Stimulated activated CD8-positive, alpha-beta memory T cell treated with anti-CD3 and anti-CD28 coated beads, Interleukin-4, amount 100 ng/mL, for 48 hours (primary cell): ENCODE data around the gene S100A5.

ENCODE experiments used
- DNase-seq: peaks from one replicate; pipeline ENCODE4 v3.0.0-alpha.2; 2020

The S100A5 gene

DNA sequence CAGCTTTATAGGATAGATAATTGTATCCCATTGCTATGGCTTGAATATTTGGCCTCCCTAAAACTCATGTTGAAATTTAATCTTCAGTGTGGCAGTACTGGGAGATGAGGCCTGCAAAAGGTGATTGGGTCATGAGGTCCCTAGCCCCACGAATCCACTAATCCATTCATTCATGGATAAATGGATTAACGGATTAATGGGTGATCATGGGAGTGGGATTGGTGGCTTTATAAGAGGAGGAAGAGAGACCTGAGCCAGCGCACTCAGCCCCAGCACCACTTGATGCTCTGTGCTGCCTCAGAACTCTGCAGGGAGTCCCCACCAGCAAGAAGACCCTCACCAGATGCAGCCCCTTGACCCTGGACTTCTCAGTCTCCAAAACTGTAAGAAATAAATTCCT is 37.0 kb downstream of the S100A5 start:
- no peak for DNase-seq

DNA sequence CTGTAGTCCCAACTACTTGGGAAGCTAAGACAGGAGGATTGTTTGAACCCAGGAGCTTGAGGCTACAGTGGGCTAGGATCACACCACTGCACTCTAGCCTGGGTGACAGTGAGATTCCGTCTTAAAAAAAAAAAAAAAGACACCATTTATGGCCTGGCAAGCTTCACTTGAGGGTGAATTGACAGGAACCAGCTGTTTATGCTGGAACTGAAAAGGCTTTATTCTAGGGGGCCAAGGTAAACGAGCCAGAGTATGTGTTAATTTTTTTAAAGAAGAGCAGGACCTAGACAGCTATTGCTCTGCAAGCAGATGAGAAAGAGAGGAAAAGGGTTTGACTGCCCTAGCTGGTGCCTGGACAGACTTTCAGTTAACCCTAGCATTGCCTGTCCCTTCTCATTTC is 42.0 kb downstream of the S100A5 start:
- DNase-seq = no peak

- no peak for DNase-seq
Observed at GRCh38 chr1:153495536-153495935, 45.2 kb downstream of the S100A5 start.

GRCh38 chr1:153494976-153495535 is 45.7 kb downstream of the S100A5 start:
- DNase-seq = peak; percentile 96

DNA sequence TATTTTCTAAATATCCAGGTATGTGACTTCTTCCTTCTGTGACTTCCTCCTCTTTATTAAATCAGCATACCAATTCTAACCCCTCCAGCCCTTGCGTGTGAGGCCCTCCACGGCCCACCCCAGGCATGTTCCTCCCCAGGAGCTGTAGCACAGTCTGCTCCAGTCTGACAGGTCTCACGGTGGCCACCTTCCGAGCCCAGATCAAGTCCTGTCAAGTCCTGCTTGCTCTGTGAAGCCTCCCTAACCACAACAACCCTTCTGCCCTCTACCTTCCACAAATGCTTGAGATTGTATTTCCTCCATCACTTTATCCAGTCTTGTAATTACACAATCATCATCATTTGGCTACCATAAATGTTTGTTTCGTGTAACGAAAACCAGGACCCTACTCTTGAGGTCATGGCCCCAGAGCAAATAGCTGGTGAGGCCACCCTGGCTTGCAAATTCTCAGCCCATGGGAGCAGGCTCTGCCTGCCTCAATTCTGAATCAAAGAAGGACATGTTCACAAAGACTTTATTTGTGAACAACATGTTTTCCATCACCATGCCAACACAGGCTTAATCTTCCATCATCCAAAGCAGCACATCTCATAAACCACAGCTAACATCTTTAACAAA is 47.3 kb downstream of the S100A5 start:
- no peak for DNase-seq

GRCh38 chr1:153490272-153491051 is 50.3 kb downstream of the S100A5 start:
- DNase-seq = peak; percentile 28

- DNase-seq = no peak
Observed at GRCh38 chr1:153488731-153489130, 52.0 kb downstream of the S100A5 start.

DNA sequence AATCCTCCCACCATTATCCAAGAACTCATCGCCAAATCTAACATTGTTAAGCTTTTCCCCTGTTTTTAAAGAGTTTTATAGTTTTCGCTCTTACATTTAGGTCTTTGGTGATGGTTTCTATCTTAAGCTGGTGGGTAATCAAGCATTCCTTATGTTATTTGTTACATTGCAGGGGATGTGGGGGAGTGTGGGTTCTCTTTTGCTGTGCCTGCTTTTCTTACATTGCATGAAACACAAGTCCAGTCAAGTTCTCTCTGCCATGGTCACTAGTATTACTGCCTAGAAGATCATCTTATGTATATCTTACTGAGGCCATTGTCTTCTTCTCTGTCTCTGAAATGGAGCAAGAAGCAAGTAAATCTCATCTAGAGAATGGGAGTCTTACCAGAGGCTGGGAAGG is 53.0 kb downstream of the S100A5 start:
- no peak for DNase-seq
